Endometrial microvascular endothelial cells (primary cell): ENCODE results near the gene A1BG. TPM values are rescaled to one million over a fixed set of nuclear protein-coding genes. Genes with fewer than 3 reads are reported as not detected.
"Not testable (repeated sequence)": the region's sequence is repeated elsewhere in the genome, so short reads cannot be mapped to it uniquely, and the experiment has no call there.

Source experiments
- in situ Hi-C: cut with HindIII; loops from 2 replicates; pipeline ENCODE4 v1.10.0; 2017; ENCODE audit warnings: low sequenced_read_pairs, low pct_unique_long_range_greater_than_20kb; ENCODE audit errors: inconsistent ontology term
- total RNA-seq: library from RNA; depleted of rRNA; stranded (reverse); fragments of >200 nt; gene quantifications from one replicate; pipeline ENCODE4 v1.2.3, GENCODE V29; 2015; ENCODE audit errors: inconsistent ontology term

The A1BG gene
- total RNA-seq, 1 donor from 2014 or later, result not detected

DNA sequence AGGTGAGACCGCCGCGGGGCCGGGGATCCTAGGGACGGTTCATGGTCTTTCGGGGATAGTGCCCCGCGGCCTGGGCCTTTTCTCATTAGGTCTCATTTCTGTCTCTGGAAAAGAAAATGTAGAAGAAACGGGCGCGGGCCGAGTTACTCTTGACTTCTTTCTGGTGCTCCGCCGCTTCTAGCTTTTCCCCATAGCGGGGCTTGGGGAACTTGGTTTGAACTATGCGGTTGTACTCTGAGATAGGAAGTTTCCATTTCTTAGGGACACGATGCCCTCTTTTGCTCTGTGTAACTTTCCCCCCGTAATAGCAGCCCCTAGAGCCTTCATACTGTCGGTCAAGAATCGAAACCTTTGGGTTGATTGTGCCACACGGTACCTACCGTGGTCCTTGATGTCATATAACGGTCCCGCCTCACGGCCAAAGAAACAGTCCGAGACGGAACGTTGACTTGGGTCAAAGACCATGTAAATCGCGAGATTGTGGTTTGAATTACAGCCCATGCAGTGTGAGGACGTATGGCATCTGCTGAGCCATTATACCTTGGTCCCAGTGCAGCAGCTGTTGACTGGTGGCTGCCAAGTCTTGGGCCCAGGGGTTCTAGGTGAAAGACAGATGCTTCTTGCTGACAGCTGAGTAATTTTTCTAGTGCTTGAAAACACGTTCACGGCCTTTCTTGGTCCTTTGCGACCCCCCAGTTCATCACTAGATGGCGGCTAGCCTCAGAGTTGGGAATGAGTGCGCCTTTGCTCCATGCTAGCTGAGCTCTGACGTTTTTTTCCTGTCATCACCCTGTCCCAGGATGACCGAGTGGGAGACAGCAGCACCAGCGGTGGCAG, 34.3 kb upstream of the A1BG start:
- in situ Hi-C loops, result no loop called here

DNA sequence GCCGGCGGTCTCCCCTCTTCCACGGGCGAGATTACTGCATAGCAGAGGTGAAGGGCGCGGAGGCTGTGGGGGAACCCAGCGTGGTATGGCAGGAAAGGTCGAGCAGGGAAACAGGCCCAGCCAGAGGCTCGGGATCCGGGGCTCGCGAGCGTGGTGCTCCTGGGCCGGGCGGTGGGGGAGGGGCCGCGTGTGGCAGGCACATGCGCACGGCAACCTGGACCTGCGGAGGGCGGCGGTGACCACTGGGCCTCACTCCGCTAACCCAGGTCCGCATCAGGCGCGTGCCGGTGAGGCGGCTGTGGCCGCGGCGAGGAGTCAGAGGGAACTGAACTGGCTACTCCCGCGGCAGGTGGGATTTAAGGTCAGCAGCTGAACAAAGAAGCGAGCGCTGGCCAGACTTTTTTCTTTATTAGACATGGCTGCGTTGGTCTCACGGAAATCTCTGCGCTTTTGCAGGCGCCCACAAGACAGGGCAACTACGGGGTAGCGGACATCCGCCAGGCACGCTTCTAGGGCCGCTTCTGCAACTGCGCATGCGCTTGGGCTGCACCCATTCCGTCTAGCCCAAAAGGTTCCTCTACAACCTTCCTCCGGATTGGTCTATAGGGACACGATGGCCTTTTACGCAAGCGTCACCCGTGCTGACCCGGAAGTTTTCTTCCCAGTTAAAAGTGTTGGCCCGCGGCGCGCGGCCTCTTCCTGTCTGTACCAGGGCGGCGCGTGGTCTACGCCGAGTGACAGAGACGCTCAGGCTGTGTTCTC, 33.5 kb upstream of the A1BG start, which contains the start of gene RPS5:
RPS5 (plus strand) TSS at position 694 of the 762 bp plus-strand sequence. CDS start 869 bp downstream, outside the sequence.
- in situ Hi-C loops, result no loop called here

DNA sequence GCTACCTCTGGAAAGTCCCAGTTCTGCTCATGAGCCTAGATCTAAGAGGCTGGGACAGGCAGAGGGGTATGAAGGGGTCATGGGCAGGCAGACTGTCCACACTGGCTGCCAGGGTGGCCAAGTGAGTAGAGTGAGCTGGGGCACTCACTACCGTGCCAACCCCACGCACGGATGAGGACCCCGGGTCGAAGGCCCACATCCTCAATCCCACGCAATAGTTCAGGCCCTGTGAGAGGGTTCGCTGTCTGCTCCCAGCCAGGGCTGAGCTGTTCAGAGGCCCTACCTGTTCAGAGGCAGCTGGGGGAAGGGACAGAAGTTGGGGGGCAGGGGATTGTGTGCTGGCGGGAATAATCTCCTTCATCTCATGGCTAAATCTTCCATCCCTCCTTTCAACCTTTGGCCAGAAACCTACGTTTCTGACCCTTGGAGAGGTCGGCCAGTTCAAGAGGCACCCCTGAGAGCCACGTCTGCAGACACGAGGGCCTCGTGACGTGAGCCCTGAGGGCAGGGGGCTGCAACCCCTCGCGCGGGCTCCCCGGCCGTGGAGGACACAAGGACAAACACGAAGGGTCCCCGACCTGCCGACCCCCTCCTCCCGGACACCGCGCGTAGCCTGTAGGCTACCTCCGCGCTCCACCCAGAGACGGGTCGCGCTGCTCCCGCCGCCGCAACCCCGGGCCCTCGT, 32.7 kb upstream of the A1BG start:
- in situ Hi-C loops, result no loop called here

DNA sequence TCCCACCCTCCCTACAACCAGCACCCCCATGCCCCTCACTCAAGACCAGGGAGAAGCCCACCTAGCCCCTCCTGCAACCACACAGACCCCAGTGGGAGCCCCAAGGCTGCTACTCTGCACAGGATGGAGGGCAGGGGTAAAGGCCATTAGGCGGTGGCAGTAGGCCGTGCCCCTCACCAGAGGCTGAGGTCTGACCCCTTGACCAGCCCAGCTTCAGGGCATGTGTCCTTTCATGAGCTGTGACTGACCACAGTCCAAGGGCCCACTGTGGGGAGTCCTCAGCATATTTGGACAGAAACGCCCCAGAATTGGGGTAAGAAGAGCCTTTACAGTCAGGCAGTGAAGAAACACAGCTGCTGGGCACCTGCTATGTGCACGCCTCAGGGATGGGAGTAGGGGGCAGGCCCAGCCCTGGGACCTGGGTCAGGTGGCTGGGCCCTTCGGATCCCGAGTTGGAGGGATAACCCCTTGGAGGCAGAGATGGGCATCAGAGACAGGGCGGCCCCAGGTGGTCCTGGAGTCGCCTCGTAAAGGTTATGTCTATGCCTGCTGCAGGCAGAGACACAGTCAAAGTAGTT, 32.1 kb upstream of the A1BG start:
- in situ Hi-C loops, result no loop called here

GRCh38 chr19:58382997-58383603, 29.8 kb upstream of the A1BG start:
- in situ Hi-C loops, result no loop called here

DNA sequence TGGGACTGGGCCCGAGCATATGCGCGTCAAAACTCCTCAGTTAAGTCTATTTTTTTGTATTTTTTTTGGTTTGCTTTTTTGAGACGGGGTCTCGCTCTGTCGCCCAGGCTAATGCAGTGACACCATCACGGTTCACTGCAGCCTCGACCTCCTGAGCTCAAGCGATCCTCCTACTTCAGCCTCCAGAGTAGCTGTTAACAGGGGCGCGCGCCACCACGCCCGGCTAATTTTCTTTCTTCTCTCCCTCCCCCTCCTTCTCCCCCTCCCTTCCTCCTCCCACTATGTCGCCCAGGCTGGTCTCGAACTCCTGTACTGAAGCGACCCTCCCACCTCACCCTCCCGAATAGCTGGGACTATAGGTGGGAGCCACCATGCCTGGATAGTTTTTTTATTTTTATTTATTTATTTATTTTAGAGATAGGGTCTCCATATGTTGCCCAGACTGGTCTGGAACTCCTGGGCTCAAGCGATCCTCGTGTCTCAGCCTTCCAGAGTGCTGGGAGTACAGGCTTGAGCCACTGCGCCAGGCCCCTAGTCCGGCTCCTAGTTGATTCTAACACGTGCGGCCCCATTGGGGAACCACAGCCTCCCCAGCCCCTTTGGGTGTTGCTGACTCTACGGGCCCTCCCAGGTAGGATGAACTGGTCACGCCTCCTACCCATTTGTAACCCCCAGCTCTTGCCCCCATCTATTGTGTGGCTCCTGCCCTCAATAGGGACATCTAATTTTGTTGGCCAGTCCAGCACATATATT, 28.3 kb upstream of the A1BG start:
- in situ Hi-C loops, result no loop called here

DNA sequence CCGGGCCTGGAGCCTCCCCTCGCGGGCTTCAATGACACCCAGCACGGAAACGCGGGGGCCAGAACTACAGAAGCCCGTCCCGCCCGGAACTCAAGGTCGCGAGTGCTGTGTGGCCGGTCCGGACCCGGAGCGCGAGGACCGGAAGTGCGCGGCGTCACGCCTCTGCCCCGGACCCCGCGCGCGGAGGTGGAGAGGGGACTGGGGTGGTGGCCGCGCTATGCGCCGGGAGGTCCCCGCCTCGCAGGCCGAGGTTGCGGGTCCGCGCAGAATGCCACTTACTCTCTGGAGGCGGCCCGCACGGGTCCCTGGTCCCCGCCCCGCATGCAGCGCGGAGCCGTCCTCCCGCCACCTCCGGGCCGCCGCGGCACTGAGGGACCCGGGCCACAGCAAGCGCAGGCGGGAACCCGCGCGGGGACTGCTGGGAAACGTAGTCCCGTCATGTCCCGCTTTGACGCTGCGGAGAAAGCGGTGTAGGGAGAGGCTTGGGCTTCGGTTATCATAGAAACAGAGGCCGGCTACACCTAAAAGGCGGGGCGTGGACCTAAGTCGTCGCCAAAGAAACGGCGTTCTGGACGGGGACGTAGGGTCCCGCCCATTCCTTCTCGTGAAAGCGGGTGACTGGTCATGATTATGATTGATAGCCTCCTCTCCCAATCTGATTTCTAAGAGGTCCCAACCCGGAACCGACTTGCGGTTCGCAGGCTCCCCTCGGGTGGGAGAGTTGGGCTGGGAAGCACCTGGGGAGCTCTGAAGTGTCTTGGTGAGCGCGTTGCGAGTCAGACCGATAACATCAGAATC, 27.6 kb upstream of the A1BG start, which contains the start of gene ZNF837:
ZNF837 (minus strand) TSS at position 369 of the 798 bp plus-strand sequence. CDS start 11,698 bp downstream, outside the sequence.
- in situ Hi-C loops, result no loop called here

GRCh38 chr19:58380037-58380661, 26.9 kb upstream of the A1BG start:
- in situ Hi-C loops, result no loop called here

- in situ Hi-C loops, result no loop called here
These were observed 26.0 kb upstream of the A1BG start for GRCh38 chr19:58379246-58379645.

GRCh38 chr19:58376724-58377123, 23.4 kb upstream of the A1BG start:
- in situ Hi-C loops, result not testable (repeated sequence)

DNA sequence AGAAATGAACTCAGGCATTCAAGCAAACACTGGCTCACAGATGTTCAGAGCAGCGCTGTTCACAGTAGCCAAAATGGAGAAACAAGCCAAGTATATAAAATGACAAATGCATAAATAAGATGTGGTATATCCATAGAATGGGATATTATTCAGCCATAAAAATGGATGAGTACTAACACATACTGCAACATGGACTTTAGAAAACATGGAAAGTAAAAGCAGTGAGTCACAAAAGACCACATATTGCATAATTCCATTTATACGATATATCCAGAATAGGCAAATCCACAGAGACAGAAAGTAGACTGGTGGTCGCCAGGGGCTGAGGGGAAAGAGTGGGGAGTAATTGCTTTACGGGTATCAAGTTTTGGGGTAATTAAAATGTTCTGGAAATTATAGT, 20.9 kb upstream of the A1BG start:
- in situ Hi-C loops, result no loop called here

DNA sequence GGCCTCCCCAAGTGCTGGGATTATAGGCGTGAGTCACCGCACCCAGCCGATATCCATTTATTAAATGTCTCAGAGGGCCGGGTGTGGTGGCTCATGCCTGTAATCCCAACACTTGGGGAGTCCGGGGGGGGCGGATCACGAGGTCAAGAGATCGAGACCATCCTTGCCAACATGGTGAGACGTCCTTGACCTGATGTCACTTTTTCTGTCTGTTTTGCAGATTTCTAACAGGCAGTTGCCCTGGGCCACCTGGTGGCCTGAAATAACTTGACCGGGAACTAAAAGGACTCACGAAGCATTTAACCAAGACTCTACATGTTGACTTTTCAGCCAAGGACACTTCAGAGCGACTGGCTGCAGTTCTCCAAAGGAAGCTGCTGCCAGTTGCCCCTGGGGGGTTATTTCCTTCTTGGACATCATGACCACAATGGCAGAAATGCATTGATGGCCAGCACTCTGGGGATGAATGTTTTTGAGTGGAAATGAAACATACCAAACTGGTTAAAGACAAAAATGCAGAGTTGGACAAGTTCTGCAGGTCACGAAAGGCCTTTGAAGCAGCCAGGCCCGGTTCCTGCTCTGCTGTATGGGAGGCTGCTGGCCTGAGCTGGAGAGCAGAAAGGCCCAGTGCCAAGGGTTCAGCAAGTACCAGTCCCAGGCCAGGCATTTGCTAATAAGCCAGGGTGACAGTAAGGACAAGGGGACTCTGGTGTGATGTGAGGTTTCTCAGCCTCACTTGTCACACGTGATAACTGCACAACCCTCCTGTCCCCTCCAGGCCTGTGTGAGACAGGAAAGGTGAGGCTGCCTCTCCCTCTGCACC, 19.2 kb upstream of the A1BG start:
- in situ Hi-C loops, result no loop called here

DNA sequence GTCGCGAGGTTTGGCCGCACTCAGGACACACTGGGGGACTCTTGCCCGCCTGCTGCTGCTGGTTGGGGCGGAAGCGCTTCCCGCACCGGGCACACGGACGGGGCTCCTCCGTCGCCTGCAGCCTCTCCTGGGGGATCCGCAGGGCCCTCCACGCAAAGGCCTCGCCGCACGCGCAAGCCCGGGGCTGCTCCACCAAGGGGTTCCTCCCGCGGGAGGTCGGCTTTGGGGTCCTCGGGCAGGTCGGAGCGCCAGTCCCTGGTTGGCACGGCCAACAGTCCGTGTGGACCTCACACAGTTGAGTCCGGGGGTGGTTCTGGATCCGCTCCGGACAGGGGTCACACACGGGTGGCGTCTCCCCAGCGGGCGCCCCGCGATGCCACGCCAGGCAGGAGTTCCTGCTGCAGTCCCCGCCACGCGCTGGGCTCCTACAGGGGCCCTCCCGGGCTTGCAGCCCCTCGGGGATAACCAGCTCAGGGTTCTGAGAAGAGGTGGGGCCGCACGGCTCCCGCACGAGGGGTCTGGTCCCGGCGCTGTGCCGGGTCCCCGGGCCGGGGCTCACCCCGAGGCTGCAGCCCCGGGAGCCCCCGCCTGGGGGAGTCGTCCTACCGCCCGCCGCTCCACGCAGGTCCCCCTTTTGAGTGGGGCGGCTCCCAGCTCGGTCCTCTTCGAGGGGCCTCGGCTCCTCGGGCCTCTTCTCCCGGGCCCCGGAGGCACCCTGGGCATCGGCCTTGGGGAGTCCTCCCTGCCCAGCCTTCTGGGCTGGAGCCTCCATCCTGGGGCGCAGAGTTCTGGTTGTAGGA, 15.5 kb upstream of the A1BG start:
- in situ Hi-C loops, result no loop called here

DNA sequence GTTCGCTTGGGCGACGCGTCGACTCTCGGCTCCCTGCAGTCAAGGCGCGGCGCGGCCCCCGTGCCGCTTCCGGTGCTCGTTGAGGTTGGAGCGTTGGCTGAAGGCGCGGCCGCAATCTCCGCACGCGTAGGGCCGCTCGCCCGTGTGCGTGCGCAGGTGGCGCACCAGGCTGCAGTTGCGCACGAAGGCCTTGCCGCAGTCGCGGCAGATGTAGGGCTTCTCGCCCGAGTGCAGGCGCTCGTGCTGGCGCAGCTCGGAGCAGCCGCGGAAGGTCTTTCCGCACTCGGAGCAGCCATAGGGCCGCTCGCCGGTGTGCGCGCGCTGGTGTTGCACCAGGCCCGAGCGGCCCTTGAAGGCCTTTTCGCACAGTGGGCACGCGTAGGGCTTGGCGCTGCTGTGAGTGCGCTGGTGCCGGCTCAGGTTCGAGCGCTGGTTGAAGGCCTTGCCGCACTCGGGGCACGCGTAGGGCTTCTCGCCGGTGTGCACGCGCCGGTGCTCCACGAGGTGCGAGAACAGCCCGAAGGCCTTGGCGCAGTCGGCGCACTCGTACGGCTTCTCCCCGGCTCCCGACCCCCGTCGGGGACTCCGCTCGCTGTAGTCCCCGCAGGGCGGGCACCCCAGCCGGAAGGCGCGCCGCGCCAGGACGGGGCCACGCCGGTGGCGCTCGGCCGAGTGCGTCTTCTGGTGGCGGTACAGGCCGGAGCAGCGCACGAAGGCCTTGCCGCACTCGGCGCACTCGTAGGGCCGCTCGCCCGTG, 14.6 kb upstream of the A1BG start:
- in situ Hi-C loops, result no loop called here
